ENCODE measurements around the gene SSNA1. TPM values are rescaled to one million over a fixed set of nuclear protein-coding genes. Genes with fewer than 3 reads are reported as not detected.
A peak's percentile ranks its signal among the peaks of the same experiment; 100 is the strongest.

The SSNA1 gene
- total and polyA plus RNA-seq, 9 of the 15 experiments (the other 6 are each of a cell fraction or from before 2014, with no cell fraction given): 1.9 to 130 (median 57.1) TPM

DNA sequence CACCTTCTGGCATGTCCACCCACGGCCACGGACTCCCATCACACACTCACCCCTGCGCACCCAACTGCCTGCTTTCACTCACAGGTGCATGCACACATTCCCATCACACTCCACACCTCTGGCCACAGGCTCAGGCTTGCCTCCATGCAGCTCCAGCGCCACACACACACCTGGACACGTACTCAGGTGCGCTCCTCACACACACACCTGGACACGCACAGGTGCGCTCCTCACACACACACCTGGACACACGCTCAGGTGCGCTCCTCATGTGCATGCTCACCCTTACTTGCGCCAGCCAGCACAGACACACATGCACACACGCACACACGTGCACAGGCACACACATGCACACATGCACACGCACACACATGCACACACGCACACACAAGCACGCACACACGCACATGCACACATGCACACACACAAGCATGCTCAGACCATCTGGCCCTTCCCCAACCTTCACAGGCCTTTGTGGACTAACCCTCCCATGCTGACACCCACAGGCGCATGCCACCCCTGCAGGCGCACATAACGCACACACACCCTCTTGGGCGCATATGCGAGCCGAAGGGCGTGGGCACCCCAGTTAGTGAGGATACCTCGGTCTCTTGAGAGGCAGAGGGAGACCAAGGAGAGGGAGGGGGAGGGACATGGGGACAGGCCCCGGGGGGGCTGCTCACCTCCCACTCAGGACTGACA is 41.2 kb upstream of the SSNA1 start:
- ATAC-seq: no peak
- H3K9ac ChIP-seq (ENCODE audit: insufficient read depth in 1 of 2, low read depth in 2 of 2, low read length in 2 of 2): no peak overlapping the region
- peaks cover 3 to 17% of the 10 kb centered on the region in 2 experiments; a peak in 4 of 5 replicates for H3K27me3 ChIP-seq (ENCODE audit: control insufficient read depth in 2 of 2, insufficient read depth in 2 of 2, low read length in 2 of 2)
- H3K4me3 ChIP-seq: no peak overlapping the region
- H3K36me3 ChIP-seq (ENCODE audit: control insufficient read depth, insufficient read depth, low read length): no peaks in the 10 kb centered on the region
- no peaks in the 10 kb centered on the region for H3K79me2 ChIP-seq (ENCODE audit: control insufficient read depth, insufficient read depth, low read length)
- no peak overlapping the region for H2AFZ ChIP-seq (ENCODE audit: low read depth, low read length)
- ChIA-PET CTCF (ENCODE audit: low intra/inter-chr PET ratio) (interaction anchor here (0.6 kb wide), 1 partner anchor 114 kb away, joined by 3 read pairs; no protein-coding TSS in a partner anchor), POLR2A (interaction anchor here (0.6 to 1.0 kb wide), 3 partner anchors 10 to 358 kb away, joined by 3 to 5 read pairs (median 3); no protein-coding TSS in a partner anchor)
- H3K27ac ChIP-seq (ENCODE audit: extremely low read depth, low read depth, low read length): no peak overlapping the region
- no peak for FAIRE-seq
- BruUV-seq (replicated peaks): no TSS peak
- H4K20me1 ChIP-seq (replicated peaks; ENCODE audit: control insufficient read depth, insufficient read depth, low read length): 0 out of 2 replicates have a peak, but pooled peaks cover 5% of the 10 kb centered on the region
- intact Hi-C loops (cut with micrococcal nuclease) (no loop called here), in situ Hi-C loops (cut with MboI) (no loop called here)
- no peaks in the 10 kb centered on the region for H3K9me3 ChIP-seq (replicated peaks; ENCODE audit: control insufficient read depth, insufficient read depth, low read depth, low read length)
- WGBS (ENCODE audit: insufficient coverage, low coverage, missing lambda C conversion rate): 72% methylated on average over 22 of the region's 26 CpGs
- no peaks in the 10 kb centered on the region for H3K9me1 ChIP-seq (ENCODE audit: control insufficient read depth, insufficient read depth, low read length)
- H3K4me2 ChIP-seq (ENCODE audit: insufficient read depth, low read length): no peak overlapping the region
- DNase-seq (ENCODE audit: extremely low read depth in 1 of 4, low spot score in 3 of 4): no peak
- H3K4me1 ChIP-seq (replicated peaks in 1 of 2; ENCODE audit: control insufficient read depth in 2 of 2, insufficient read depth in 2 of 2, low read length in 2 of 2): peaks cover 8 to 52% of the 10 kb centered on the region in 2 experiments; a peak in 3 of 5 replicates
- TF ChIP-seq IRF2 (CRISPR knock-in tag; IDR thresholded peaks at IDR 0.05) (no peak), HDAC8 (tag; IDR thresholded peaks at IDR 0.05) (no peak), HNRNPK (IDR thresholded peaks at IDR 0.05; ENCODE audit: low read depth, low read length, poor library complexity, severe bottlenecking) (no peak), ZEB2 (IDR thresholded peaks at IDR 0.05) (peak; percentile 64), CBFB (CRISPR knock-in tag; IDR thresholded peaks at IDR 0.05) (0 out of 2 replicates have a peak, but pooled peaks have one; percentile 32), ZNF175 (CRISPR knock-in tag; IDR thresholded peaks at IDR 0.05; ENCODE audit: low read depth) (no peak), NRF1 (conservative IDR thresholded peaks at IDR 0.05 in 1 of 2, IDR thresholded peaks at IDR 0.05 in 1 of 2) (no peak), MTF1 (CRISPR knock-in tag; IDR thresholded peaks at IDR 0.05; ENCODE audit: borderline replicate concordance) (no peak), TEAD2 (tag; IDR thresholded peaks at IDR 0.05) (no peak), KDM1A (IDR thresholded peaks at IDR 0.05) (peak in 1 of 2 experiments; percentile 58; a peak in 1 of 4 replicates), RFX1 (IDR thresholded peaks at IDR 0.05) (no peak), ZNF586 (CRISPR knock-in tag; conservative IDR thresholded peaks at IDR 0.05) (no peak), TOE1 (IDR thresholded peaks at IDR 0.05; ENCODE audit: borderline replicate concordance) (no peak), TOE1 (CRISPR knock-in tag; IDR thresholded peaks at IDR 0.05; ENCODE audit: borderline replicate concordance, low read depth) (no peak), SPI1 (IDR thresholded peaks at IDR 0.05; ENCODE audit: borderline replicate concordance, low read depth, low read length) (no peak), EZH2 (IDR thresholded peaks at IDR 0.05; ENCODE audit: borderline replicate concordance, low read depth, low read length) (no peak), SMAD1 (IDR thresholded peaks at IDR 0.05; ENCODE audit: low read depth, low read length, partially characterized antibody) (no peak)
- TF ChIP-seq, protein P1, sequence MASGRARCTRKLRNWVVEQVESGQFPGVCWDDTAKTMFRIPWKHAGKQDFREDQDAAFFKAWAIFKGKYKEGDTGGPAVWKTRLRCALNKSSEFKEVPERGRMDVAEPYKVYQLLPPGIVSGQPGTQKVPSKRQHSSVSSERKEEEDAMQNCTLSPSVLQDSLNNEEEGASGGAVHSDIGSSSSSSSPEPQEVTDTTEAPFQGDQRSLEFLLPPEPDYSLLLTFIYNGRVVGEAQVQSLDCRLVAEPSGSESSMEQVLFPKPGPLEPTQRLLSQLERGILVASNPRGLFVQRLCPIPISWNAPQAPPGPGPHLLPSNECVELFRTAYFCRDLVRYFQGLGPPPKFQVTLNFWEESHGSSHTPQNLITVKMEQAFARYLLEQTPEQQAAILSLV (tag; IDR thresholded peaks at IDR 0.05): no peak
- TF ChIP-seq, protein P2, sequence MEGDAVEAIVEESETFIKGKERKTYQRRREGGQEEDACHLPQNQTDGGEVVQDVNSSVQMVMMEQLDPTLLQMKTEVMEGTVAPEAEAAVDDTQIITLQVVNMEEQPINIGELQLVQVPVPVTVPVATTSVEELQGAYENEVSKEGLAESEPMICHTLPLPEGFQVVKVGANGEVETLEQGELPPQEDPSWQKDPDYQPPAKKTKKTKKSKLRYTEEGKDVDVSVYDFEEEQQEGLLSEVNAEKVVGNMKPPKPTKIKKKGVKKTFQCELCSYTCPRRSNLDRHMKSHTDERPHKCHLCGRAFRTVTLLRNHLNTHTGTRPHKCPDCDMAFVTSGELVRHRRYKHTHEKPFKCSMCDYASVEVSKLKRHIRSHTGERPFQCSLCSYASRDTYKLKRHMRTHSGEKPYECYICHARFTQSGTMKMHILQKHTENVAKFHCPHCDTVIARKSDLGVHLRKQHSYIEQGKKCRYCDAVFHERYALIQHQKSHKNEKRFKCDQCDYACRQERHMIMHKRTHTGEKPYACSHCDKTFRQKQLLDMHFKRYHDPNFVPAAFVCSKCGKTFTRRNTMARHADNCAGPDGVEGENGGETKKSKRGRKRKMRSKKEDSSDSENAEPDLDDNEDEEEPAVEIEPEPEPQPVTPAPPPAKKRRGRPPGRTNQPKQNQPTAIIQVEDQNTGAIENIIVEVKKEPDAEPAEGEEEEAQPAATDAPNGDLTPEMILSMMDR (IDR thresholded peaks at IDR 0.05 in 2 of 3, conservative IDR thresholded peaks at IDR 0.05 in 1 of 3; ENCODE audit: insufficient read depth in 2 of 3, low read depth in 1 of 3, low read length in 3 of 3): no peak
